MCF 10A (cell line): Measurements from ENCODE around the gene MATR3. TPM values are rescaled to one million over a fixed set of nuclear protein-coding genes. Genes with fewer than 3 reads are reported as not detected.

Experiments
- BruUV-seq: library from RNA; stranded (reverse); fragments of 400-500 nt; replicated peaks from 2 replicates; lab custom pipeline; 2021; lab: Mats Ljungman, UMichigan
- CTCF ChIA-PET: fragments of 300-600 bp; sonication (Branson Sonifier 250); formaldehyde crosslinking; extraction: SDS; loops from one replicate; lab custom pipeline; 2021; ENCODE audit warnings: antibody characterized with exemption, inconsistent platforms; lab: Yijun Ruan, JAX
- POLR2A ChIA-PET: fragments of 300-600, 350-650 bp; sonication (Branson Sonifier 250); formaldehyde crosslinking; extraction: SDS; loops from one replicate; lab custom pipeline; 2020; ENCODE audit warnings: antibody characterized with exemption, inconsistent platforms; lab: Yijun Ruan, JAX
- DNase-seq: peaks from one replicate; pipeline ENCODE4 v3.0.0-alpha.2; 2018; ENCODE audit not compliant: unreplicated experiment
- H3K27ac Mint-ChIP-seq: one replicate; pipeline ENCODE4 v1.8.0; 2022; ENCODE audit warnings: mild to moderate bottlenecking, low read depth, mixed read lengths; ENCODE audit not compliant: unreplicated experiment
- H3K27me3 Mint-ChIP-seq: one replicate; pipeline ENCODE4 v1.8.0; 2022; ENCODE audit warnings: mixed read lengths; ENCODE audit not compliant: insufficient read depth, unreplicated experiment
- H3K36me3 Mint-ChIP-seq: one replicate; pipeline ENCODE4 v1.8.0; 2022; ENCODE audit warnings: mild to moderate bottlenecking, moderate library complexity, mixed read lengths; ENCODE audit not compliant: insufficient read depth, unreplicated experiment
- H3K4me1 Mint-ChIP-seq: one replicate; pipeline ENCODE4 v1.8.0; 2022; ENCODE audit warnings: mixed read lengths; ENCODE audit not compliant: insufficient read depth, unreplicated experiment
- H3K4me3 Mint-ChIP-seq: one replicate; pipeline ENCODE4 v1.8.0; 2022; ENCODE audit warnings: mild to moderate bottlenecking, moderate library complexity, mixed read lengths; ENCODE audit not compliant: unreplicated experiment
- H3K9me3 Mint-ChIP-seq: one replicate; pipeline ENCODE4 v1.8.0; 2022; ENCODE audit warnings: mixed read lengths; ENCODE audit not compliant: unreplicated experiment
- intact Hi-C: fragments of 100-400 bp; cut with micrococcal nuclease; formaldehyde crosslinking; loops from 2 replicates; pipeline ENCODE4 v1.14.1; 2022
- total RNA-seq: library from RNA; stranded (reverse); gene quantifications from 2 replicates; pipeline ENCODE4 v1.2.3, GENCODE V29; 2022
- TF ChIP-seq, protein P1 (sequence below): fragments of 200-600 bp; IDR thresholded peaks from one replicate; pipeline ENCODE4 v1.8.0; 2022; ENCODE audit warnings: antibody characterized with exemption, mild to moderate bottlenecking; ENCODE audit not compliant: unreplicated experiment

MATR3 gene
- total RNA-seq, 1 experiment from 2014 or later: 159 TPM

DNA sequence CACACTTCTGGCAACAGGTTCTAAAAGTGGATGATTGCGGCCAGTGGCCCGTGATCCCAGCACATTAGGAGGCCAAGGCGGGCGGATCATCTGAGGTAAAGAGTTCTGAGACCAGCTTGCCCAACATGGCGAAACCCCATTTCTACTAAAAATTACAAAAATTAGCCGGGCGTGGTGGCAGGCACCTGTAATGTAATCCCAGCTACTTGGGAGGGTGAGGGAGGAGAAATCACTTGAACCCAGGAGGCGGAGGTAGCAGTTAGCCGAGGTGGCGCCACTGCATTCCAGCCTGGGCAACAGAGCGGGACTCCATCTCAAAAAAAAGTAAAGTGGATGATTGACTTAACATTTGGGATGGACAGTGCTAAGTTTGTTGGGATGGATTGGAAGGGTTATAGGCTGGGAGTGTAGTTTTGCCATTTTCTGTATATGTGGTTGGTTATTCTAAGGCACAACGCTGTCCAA, 3.4 kb downstream of the MATR3 start:
- H3K27me3 Mint-ChIP-seq: no peaks in the 10 kb centered on the region
- ChIA-PET POLR2A (interaction anchor here (0.9 to 13.7 kb wide), 10 partner anchors 11 to 947 kb away, joined by 3 to 413 read pairs (median 6); partner anchors contain the start of gene PAIP2), CTCF (interaction anchor here (0.6 to 1.0 kb wide), 4 partner anchors 99 to 767 kb away, joined by 3 read pairs; partner anchors contain the start of gene SIL1)
- intact Hi-C loops: no loop called here
- BruUV-seq: no TSS peak
- H3K36me3 Mint-ChIP-seq: peaks cover 54% of the 10 kb centered on the region
- no peak for DNase-seq
- H3K9me3 Mint-ChIP-seq: no peaks in the 10 kb centered on the region
- H3K27ac Mint-ChIP-seq: peak overlapping the region; percentile 99
- peak overlapping the region; percentile 94 for H3K4me3 Mint-ChIP-seq
- peaks cover 55% of the 10 kb centered on the region for H3K4me1 Mint-ChIP-seq
- TF ChIP-seq, protein P1, sequence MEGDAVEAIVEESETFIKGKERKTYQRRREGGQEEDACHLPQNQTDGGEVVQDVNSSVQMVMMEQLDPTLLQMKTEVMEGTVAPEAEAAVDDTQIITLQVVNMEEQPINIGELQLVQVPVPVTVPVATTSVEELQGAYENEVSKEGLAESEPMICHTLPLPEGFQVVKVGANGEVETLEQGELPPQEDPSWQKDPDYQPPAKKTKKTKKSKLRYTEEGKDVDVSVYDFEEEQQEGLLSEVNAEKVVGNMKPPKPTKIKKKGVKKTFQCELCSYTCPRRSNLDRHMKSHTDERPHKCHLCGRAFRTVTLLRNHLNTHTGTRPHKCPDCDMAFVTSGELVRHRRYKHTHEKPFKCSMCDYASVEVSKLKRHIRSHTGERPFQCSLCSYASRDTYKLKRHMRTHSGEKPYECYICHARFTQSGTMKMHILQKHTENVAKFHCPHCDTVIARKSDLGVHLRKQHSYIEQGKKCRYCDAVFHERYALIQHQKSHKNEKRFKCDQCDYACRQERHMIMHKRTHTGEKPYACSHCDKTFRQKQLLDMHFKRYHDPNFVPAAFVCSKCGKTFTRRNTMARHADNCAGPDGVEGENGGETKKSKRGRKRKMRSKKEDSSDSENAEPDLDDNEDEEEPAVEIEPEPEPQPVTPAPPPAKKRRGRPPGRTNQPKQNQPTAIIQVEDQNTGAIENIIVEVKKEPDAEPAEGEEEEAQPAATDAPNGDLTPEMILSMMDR: no peak

DNA sequence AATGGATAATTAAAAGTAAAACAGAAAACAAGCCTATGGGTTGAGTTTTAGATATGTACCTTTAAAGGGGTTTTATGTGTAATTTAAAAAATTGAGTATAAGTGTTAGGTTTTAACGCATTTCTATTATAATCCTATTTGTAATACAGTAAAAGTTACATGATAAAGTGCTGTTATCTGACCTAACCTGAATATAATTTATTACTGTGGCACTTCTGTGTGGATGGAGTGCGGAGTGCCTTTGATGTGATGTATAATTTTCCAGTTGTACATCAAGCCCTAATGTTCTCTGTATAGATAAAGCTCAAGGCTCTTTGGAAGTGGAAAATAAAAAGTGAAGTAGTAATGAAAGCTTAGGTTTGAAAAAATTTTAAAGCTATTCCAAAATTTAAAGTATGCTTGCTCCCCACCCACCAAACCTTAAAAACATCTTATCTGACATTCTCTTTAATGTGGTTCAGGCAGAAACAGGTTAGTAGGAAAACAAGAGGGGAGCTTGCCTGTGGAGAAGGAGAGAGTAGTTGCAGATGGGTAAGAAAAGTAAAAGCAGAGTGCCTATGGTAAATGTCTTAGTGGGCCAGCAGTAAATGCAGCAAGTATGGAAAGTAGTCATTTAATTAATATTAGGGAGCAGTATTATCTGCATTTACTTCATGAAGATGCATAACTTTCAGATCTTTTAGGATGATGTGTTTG, 4.0 kb downstream of the MATR3 start:
- Mint-ChIP-seq H3K36me3 (peaks cover 56% of the 10 kb centered on the region), H3K9me3 (no peaks in the 10 kb centered on the region), H3K4me3 (peak overlapping the region; percentile 94), H3K27ac (peak overlapping the region; percentile 99), H3K4me1 (peaks cover 58% of the 10 kb centered on the region), H3K27me3 (no peaks in the 10 kb centered on the region)
- BruUV-seq: no TSS peak
- DNase-seq: no peak
- TF ChIP-seq, protein P1: no peak
- intact Hi-C loops: no loop called here
- POLR2A ChIA-PET: interaction anchor here (0.9 to 13.7 kb wide), 9 partner anchors 10 to 947 kb away, joined by 3 to 413 read pairs (median 7); partner anchors contain the start of gene PAIP2
- CTCF ChIA-PET: interaction anchor here (0.6 to 1.0 kb wide), 5 partner anchors 25 to 768 kb away, joined by 3 read pairs; partner anchors contain the start of gene SIL1

DNA sequence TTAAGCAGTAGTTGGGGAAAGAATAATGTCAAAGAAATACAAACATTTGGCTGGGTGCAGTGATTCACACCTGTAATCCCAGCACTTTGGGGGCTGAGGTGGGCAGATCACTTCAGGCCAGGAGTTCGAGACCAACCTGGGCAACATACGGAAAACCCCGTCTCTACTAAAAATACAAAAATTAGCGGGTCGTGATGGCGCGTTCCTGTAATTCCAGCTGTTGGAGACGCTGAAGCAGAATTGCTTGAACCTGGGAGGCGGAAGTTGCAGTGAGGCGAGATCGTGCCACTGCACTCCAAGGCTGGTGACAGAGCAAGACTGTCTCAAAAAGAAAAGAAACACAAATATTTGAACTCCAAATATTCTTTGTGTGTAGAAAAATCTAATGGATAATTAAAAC, 4.7 kb downstream of the MATR3 start:
- no TSS peak for BruUV-seq
- intact Hi-C loops: no loop called here
- no peaks in the 10 kb centered on the region for H3K27me3 Mint-ChIP-seq
- peaks cover 49% of the 10 kb centered on the region for H3K36me3 Mint-ChIP-seq
- no peak overlapping the region for H3K27ac Mint-ChIP-seq
- POLR2A ChIA-PET: interaction anchor here (6.3 to 13.7 kb wide), 3 partner anchors 9 to 43 kb away, joined by 107 to 413 read pairs (median 249); partner anchors contain the start of gene PAIP2
- no peak for DNase-seq
- CTCF ChIA-PET: interaction anchor here (1.0 kb wide), 1 partner anchor 756 kb away, joined by 3 read pairs; no protein-coding TSS in a partner anchor
- peak overlapping the region; percentile 1 for H3K4me3 Mint-ChIP-seq
- peaks cover 58% of the 10 kb centered on the region for H3K4me1 Mint-ChIP-seq
- TF ChIP-seq, protein P1: no peak
- no peaks in the 10 kb centered on the region for H3K9me3 Mint-ChIP-seq

DNA sequence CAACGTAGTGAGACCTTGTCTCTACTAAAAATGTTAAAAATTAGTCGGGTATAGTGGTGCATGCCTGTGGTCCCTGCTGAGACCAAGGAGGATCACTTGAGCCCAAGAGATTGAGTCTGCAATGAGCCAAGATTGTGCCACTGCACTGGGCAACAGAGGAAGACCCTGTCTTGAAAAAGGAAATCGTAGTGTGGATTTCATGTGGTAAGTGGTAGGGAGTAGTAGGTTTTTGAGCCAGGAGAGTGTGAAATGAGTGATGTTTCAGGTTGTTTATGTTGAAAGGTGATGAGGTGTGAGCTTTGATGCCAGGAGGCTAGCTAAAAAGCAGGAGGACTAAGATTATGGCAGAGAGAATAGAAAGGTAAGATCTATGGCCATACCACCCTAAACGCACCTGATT, 5.9 kb downstream of the MATR3 start:
- H3K27ac Mint-ChIP-seq: no peak overlapping the region
- ChIA-PET POLR2A (interaction anchor here (0.9 to 13.7 kb wide), 5 partner anchors 11 to 75 kb away, joined by 4 to 413 read pairs (median 8); partner anchors contain the start of gene PAIP2), CTCF (interaction anchor here (0.8 to 1.6 kb wide), 2 partner anchors 11 to 575 kb away, joined by 3 read pairs; no protein-coding TSS in a partner anchor)
- H3K9me3 Mint-ChIP-seq: no peaks in the 10 kb centered on the region
- DNase-seq: no peak
- BruUV-seq: no TSS peak
- no peak overlapping the region for H3K4me3 Mint-ChIP-seq
- intact Hi-C loops: no loop called here
- peaks cover 58% of the 10 kb centered on the region for H3K4me1 Mint-ChIP-seq
- H3K27me3 Mint-ChIP-seq: no peaks in the 10 kb centered on the region
- peaks cover 37% of the 10 kb centered on the region for H3K36me3 Mint-ChIP-seq
- TF ChIP-seq, protein P1: no peak
